Vagina (tissue), 2 donors: Measurements from ENCODE around the gene MYO3B. TPM values are rescaled to one million over a fixed set of nuclear protein-coding genes. Genes with fewer than 3 reads are reported as not detected.
"Not testable (repeated sequence)": the region's sequence is repeated elsewhere in the genome, so short reads cannot be mapped to it uniquely, and the experiment has no call there.

Source experiments
- DNase-seq, 2 donors: peaks; one replicate each; pipeline ENCODE4 v3.0.0-alpha.2; 2017; ENCODE audit errors: extremely low spot score in 2 of 2
- H3K27ac ChIP-seq: fragments of 200-600 bp; sonication (generic); one replicate; pipeline ENCODE4 v1.5.1; 2019
- H3K27me3 ChIP-seq: fragments of 200-600 bp; sonication (generic); one replicate; pipeline ENCODE4 v1.5.1; 2019
- H3K36me3 ChIP-seq, 2 donors: fragments of 200-600 bp; sonication (generic); one replicate each; pipeline ENCODE4 v1.5.1; 2017 to 2019
- H3K4me1 ChIP-seq: fragments of 200-600 bp; sonication (generic); one replicate; pipeline ENCODE4 v1.5.1; 2019
- H3K4me3 ChIP-seq, 2 donors: fragments of 200-600 bp; sonication (generic); 1 replicate in 1 of 2; 2 replicates in 1 of 2; pipeline ENCODE4 v1.5.1; 2016 to 2019
- H3K9me3 ChIP-seq: fragments of 200-600 bp; sonication (generic); one replicate; pipeline ENCODE4 v1.5.1; 2019
- CTCF ChIP-seq, 3 experiments: fragments of 450-650 bp in 2 of 3; fragments of 200-600 bp in 1 of 3; sonication (generic) in 1 of 3; IDR thresholded peaks; one replicate each; pipeline ENCODE4 v1.5.1; 2017 to 2019; ENCODE audit warnings: antibody characterized with exemption in 3 of 3, mild to moderate bottlenecking in 2 of 3, moderate library complexity in 2 of 3
- POLR2A ChIP-seq, 2 donors: fragments of 450-650 bp; IDR thresholded peaks; one replicate each; pipeline ENCODE4 v1.6.1; 2017; ENCODE audit warnings: antibody characterized with exemption in 2 of 2, mild to moderate bottlenecking in 2 of 2, moderate library complexity in 2 of 2
- POLR2AphosphoS5 ChIP-seq, 2 donors: sonication (generic); formaldehyde crosslinking; IDR thresholded peaks; one replicate each; pipeline ENCODE4 v1.9.0; 2017; ENCODE audit warnings: antibody characterized with exemption in 2 of 2, mild to moderate bottlenecking in 2 of 2, low read depth in 1 of 2; ENCODE audit not compliant: insufficient read depth in 1 of 2
- intact Hi-C: fragments of 100-400 bp; cut with DNase I; formaldehyde crosslinking; loops from one replicate; pipeline ENCODE4 v1.15.1; 2023
- total RNA-seq: library from RNA; depleted of rRNA; stranded (reverse); fragments of >200 nt; gene quantifications from one replicate; pipeline ENCODE4 v1.2.3, GENCODE V29; 2016

Gene MYO3B
- total RNA-seq, 1 donor from 2014 or later, result 0.49 TPM

- Histone ChIP-seq H3K4me3 (no peak overlapping the region), H3K4me1 (no peaks in the 10 kb centered on the region), H3K36me3 (no peaks in the 10 kb centered on the region), H3K27me3 (no peaks in the 10 kb centered on the region), H3K27ac (no peak overlapping the region), H3K9me3 (no peaks in the 10 kb centered on the region)
- intact Hi-C loops, result no loop called here
- TF ChIP-seq POLR2AphosphoS5 (IDR thresholded peaks at IDR 0.05; ENCODE audit: insufficient read depth in 1 of 2, low read depth in 1 of 2) (no peak), CTCF (IDR thresholded peaks at IDR 0.05) (no peak), POLR2A (IDR thresholded peaks at IDR 0.05) (no peak)
- DNase-seq, result no peak
Measured at GRCh38 chr2:170261566-170261965, 83.6 kb downstream of the MYO3B start.

GRCh38 chr2:170262343-170262742 is 84.4 kb downstream of the MYO3B start:
- TF ChIP-seq CTCF (IDR thresholded peaks at IDR 0.05) (no peak), POLR2AphosphoS5 (IDR thresholded peaks at IDR 0.05; ENCODE audit: insufficient read depth in 1 of 2, low read depth in 1 of 2) (no peak), POLR2A (IDR thresholded peaks at IDR 0.05) (no peak)
- no peaks in the 10 kb centered on the region for H3K4me1 ChIP-seq
- no peak overlapping the region for H3K4me3 ChIP-seq
- no peaks in the 10 kb centered on the region for H3K36me3 ChIP-seq
- H3K27ac ChIP-seq, result no peak overlapping the region
- H3K9me3 ChIP-seq, result no peaks in the 10 kb centered on the region
- no peak for DNase-seq
- intact Hi-C loops, result no loop called here
- no peaks in the 10 kb centered on the region for H3K27me3 ChIP-seq

GRCh38 chr2:170262806-170263205 is 84.9 kb downstream of the MYO3B start:
- Histone ChIP-seq H3K27ac (no peak overlapping the region), H3K4me1 (no peaks in the 10 kb centered on the region), H3K36me3 (no peaks in the 10 kb centered on the region), H3K9me3 (no peaks in the 10 kb centered on the region), H3K4me3 (no peak overlapping the region), H3K27me3 (no peaks in the 10 kb centered on the region)
- no peak for TF ChIP-seq POLR2AphosphoS5 (IDR thresholded peaks at IDR 0.05; ENCODE audit: insufficient read depth in 1 of 2, low read depth in 1 of 2)
- TF ChIP-seq CTCF (IDR thresholded peaks at IDR 0.05), result no peak
- no peak for TF ChIP-seq POLR2A (IDR thresholded peaks at IDR 0.05)
- no peak for DNase-seq
- intact Hi-C loops, result no loop called here

GRCh38 chr2:170263728-170264521 is 86.0 kb downstream of the MYO3B start:
- DNase-seq, intact Hi-C loops, H3K4me1 ChIP-seq: not testable (repeated sequence)

GRCh38 chr2:170264522-170264860 is 86.5 kb downstream of the MYO3B start:
- H3K9me3 ChIP-seq, result no peaks in the 10 kb centered on the region

More at GRCh38 chr2:170263728-170264521, 86.0 kb downstream of the MYO3B start:
- not testable (repeated sequence) for H3K9me3 ChIP-seq, H3K27ac ChIP-seq, H3K4me3 ChIP-seq, H3K27me3 ChIP-seq, H3K36me3 ChIP-seq

More at GRCh38 chr2:170264522-170264860, 86.5 kb downstream of the MYO3B start:
- Histone ChIP-seq H3K27ac (no peak overlapping the region), H3K4me3 (no peak overlapping the region), H3K4me1 (no peaks in the 10 kb centered on the region), H3K27me3 (no peaks in the 10 kb centered on the region), H3K36me3 (no peaks in the 10 kb centered on the region)
- intact Hi-C loops, result no loop called here
- no peak for TF ChIP-seq POLR2AphosphoS5 (IDR thresholded peaks at IDR 0.05; ENCODE audit: insufficient read depth in 1 of 2, low read depth in 1 of 2)
- TF ChIP-seq CTCF (IDR thresholded peaks at IDR 0.05), result no peak
- TF ChIP-seq POLR2A (IDR thresholded peaks at IDR 0.05), result no peak
- no peak for DNase-seq
